ENCODE data around the gene FBN1. TPM values are rescaled to one million over a fixed set of nuclear protein-coding genes. Genes with fewer than 3 reads are reported as not detected.

FBN1 gene
- total and polyA plus RNA-seq, 10 of the 15 experiments (the other 5 are each of a cell fraction or from before 2014, with no cell fraction given) = 2.2 to 15.3 (median 7.0) TPM

GRCh38 chr15:48498828-48499227 lies 146.7 kb downstream of the FBN1 start (continued):
- TF ChIP-seq, protein P1, sequence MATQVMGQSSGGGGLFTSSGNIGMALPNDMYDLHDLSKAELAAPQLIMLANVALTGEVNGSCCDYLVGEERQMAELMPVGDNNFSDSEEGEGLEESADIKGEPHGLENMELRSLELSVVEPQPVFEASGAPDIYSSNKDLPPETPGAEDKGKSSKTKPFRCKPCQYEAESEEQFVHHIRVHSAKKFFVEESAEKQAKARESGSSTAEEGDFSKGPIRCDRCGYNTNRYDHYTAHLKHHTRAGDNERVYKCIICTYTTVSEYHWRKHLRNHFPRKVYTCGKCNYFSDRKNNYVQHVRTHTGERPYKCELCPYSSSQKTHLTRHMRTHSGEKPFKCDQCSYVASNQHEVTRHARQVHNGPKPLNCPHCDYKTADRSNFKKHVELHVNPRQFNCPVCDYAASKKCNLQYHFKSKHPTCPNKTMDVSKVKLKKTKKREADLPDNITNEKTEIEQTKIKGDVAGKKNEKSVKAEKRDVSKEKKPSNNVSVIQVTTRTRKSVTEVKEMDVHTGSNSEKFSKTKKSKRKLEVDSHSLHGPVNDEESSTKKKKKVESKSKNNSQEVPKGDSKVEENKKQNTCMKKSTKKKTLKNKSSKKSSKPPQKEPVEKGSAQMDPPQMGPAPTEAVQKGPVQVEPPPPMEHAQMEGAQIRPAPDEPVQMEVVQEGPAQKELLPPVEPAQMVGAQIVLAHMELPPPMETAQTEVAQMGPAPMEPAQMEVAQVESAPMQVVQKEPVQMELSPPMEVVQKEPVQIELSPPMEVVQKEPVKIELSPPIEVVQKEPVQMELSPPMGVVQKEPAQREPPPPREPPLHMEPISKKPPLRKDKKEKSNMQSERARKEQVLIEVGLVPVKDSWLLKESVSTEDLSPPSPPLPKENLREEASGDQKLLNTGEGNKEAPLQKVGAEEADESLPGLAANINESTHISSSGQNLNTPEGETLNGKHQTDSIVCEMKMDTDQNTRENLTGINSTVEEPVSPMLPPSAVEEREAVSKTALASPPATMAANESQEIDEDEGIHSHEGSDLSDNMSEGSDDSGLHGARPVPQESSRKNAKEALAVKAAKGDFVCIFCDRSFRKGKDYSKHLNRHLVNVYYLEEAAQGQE (IDR thresholded peaks at IDR 0.05; ENCODE audit: low read depth, low read length) = no peak
- TF ChIP-seq RCOR1 (conservative IDR thresholded peaks at IDR 0.05; ENCODE audit: low read depth, low read length) (no peak), CTCF (IDR thresholded peaks at IDR 0.05 in 2 of 3, conservative IDR thresholded peaks at IDR 0.05 in 1 of 3; ENCODE audit: control insufficient read depth in 2 of 3, extremely low read depth in 1 of 3, insufficient read depth in 1 of 3, low read depth in 3 of 3, low read length in 3 of 3) (no peak), HSF1 (IDR thresholded peaks at IDR 0.05; ENCODE audit: low read depth, low read length) (no peak)

GRCh38 chr15:48494631-48495030 lies 150.9 kb downstream of the FBN1 start:
- Histone ChIP-seq H3K27ac (ENCODE audit: control insufficient read depth, insufficient read depth) (no peak overlapping the region), H2AFZ (ENCODE audit: control insufficient read depth, low read depth, low read length) (no peak overlapping the region), H3K4me1 (ENCODE audit: control insufficient read depth, insufficient read depth, low read length) (no peaks in the 10 kb centered on the region; the same call in 1 of the 2 replicates), H3K27me3 (replicated peaks in 1 of 2; ENCODE audit: control insufficient read depth in 2 of 2, insufficient read depth in 2 of 2, low read length in 1 of 2) (no peaks in the 10 kb centered on the region), H3K4me2 (ENCODE audit: control insufficient read depth, insufficient read depth) (no peak overlapping the region), H3K9me3 (replicated peaks; ENCODE audit: control insufficient read depth, insufficient read depth, low read length) (no peaks in the 10 kb centered on the region), H3K4me3 (no peak overlapping the region), H3K79me2 (ENCODE audit: control insufficient read depth, insufficient read depth, low read length) (no peaks in the 10 kb centered on the region), H3K9ac (ENCODE audit: control insufficient read depth, insufficient read depth, low read length) (no peak overlapping the region), H4K20me1 (ENCODE audit: control insufficient read depth, insufficient read depth) (no peaks in the 10 kb centered on the region), H3K36me3 (ENCODE audit: control insufficient read depth in 2 of 2, insufficient read depth in 2 of 2, low read length in 1 of 2) (no peaks in the 10 kb centered on the region; a peak in 2 of 4 replicates)
- ATAC-seq = no peak
- SMC1A ChIA-PET (ENCODE audit: uncharacterized antibody, unreplicated experiment) = interaction anchor here (0.7 to 1.3 kb wide), 3 partner anchors 8 to 41 kb away, joined by 3 read pairs; no protein-coding TSS in a partner anchor
- BruUV-seq (replicated peaks) = no TSS peak
- in situ Hi-C loops (cut with MboI) = no loop called here
- RAD21 ChIA-PET (ENCODE audit: unreplicated experiment) = no interaction called here
- intact Hi-C loops (cut with micrococcal nuclease; ENCODE audit: unreplicated experiment) = no loop called here
- POLR2A ChIA-PET = no interaction called here
- DNase-seq (ENCODE audit: low read depth, low spot score) = no peak
- CTCF ChIA-PET = interaction anchor here (0.8 to 1.1 kb wide), 2 partner anchors 13 to 41 kb away, joined by 3 read pairs; no protein-coding TSS in a partner anchor
- FAIRE-seq = no peak
- WGBS (ENCODE audit: insufficient coverage, insufficient replicate concordance, low lambda C conversion rate, missing lambda C conversion rate) = 73% methylated on average over 2 of the region's 2 CpGs
- TF ChIP-seq SUPT20H (IDR thresholded peaks at IDR 0.05; ENCODE audit: borderline replicate concordance, control insufficient read depth, low read depth, low read length) (no peak), ETV6 (conservative IDR thresholded peaks at IDR 0.05 in 1 of 2, IDR thresholded peaks at IDR 0.05 in 1 of 2; ENCODE audit: borderline replicate concordance in 1 of 2, low read depth in 1 of 2) (no peak), EED (IDR thresholded peaks at IDR 0.05; ENCODE audit: low read depth) (no peak), MEF2A (IDR thresholded peaks at IDR 0.05; ENCODE audit: insufficient read depth, low read depth, low read length) (no peak), NR2F1 (conservative IDR thresholded peaks at IDR 0.05) (no peak), HDAC2 (IDR thresholded peaks at IDR 0.05) (no peak), CREM (IDR thresholded peaks at IDR 0.05; ENCODE audit: low read depth) (no peak), SIX5 (IDR thresholded peaks at IDR 0.05; ENCODE audit: low read depth, low read length, severe bottlenecking) (no peak), PKNOX1 (IDR thresholded peaks at IDR 0.05) (no peak), JUND (IDR thresholded peaks at IDR 0.05; ENCODE audit: low read depth, low read length) (no peak)
